Stimulated activated CD4-positive, alpha-beta T cell treated with anti-CD3 and anti-CD28 coated beads, TNF-alpha, amount 100 ng/mL, for 1 hour (primary cell): ENCODE results near the gene NDEL1.
"Not testable (repeated sequence)": the region's sequence is repeated elsewhere in the genome, so short reads cannot be mapped to it uniquely, and the experiment has no call there.

Experiments
- DNase-seq, 3 donors: peaks; one replicate each; pipeline ENCODE4 v3.0.0-alpha.2; 2020; ENCODE audit warnings: low read depth in 3 of 3, low spot score in 1 of 3

NDEL1 gene, protein sequence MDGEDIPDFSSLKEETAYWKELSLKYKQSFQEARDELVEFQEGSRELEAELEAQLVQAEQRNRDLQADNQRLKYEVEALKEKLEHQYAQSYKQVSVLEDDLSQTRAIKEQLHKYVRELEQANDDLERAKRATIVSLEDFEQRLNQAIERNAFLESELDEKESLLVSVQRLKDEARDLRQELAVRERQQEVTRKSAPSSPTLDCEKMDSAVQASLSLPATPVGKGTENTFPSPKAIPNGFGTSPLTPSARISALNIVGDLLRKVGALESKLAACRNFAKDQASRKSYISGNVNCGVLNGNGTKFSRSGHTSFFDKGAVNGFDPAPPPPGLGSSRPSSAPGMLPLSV

DNA sequence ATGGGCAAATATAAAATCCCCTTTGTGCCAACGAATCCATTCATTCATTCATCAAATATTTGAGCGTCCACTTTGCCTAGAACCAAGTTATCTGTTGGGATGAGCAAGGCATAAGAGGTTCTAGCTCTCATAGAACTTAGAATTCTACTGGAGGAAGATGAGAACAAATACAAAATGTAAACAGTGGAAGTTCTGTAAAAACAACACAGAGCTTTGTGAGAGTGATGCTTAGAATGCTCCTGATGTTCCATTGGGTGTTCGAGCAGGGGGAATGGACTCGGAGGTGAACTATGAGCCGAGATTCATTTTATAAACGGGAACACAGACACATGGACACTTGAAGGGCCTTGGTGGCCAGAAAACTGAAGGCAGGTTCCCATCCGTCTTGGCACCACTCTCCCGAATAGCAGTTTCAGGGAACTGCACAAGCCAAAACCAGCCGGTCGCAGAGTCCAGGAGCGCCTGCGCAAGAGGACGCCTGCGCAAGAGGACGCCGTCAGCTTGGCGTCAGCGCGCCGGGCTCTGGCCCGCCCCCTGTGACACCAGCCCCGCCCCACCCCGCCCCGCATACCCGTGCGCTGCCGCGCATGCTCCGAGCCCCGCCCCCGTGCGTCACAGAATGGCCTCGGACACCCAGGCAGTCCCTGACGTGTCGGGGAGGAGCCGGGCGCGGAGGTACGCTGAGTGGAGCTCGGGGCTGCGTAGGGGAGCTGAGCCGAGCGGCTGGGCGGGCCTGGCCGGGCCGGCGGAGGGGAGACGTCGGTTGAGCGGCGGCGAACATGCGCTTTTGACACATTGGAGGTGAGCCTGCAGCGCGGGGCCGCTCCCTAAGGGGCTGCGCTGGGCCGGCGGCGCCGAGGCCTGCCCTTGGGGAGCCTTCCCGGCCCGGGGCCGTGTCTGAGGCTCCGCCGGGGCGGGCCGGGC lies at the start of gene NDEL1:
NDEL1 (plus strand) TSS at position 640 of the 924 bp plus-strand sequence. CDS start 8,388 bp downstream, outside the sequence.
- peak; percentile 98 for DNase-seq

GRCh38 chr17:8386841-8387240 lies 48.8 kb upstream of the NDEL1 start:
- no peak for DNase-seq

- no peak for DNase-seq
These were observed 47.6 kb upstream of the NDEL1 start for GRCh38 chr17:8387914-8388651.

- DNase-seq = no peak
These were observed 44.0 kb upstream of the NDEL1 start for GRCh38 chr17:8391711-8392110.

DNA sequence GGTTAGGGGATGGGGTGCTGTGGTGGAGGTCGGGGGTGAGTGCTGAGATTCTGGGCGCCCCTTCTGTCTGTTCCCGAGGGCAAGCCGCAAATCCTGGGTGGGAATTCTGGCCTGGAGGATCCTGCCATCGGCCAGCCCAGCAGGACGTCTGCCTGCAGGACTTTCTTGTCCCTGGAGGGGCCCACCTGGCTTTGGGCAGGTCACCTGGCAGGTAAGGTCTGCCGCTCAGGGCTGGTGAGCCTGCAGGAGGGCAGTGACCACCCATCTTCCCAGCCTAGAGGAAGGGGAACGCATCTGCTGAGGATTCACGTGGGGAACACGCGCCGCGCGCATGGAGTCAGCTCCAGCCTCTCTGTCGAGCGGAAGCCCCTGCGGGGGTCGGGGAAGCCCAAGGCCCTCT lies 43.4 kb upstream of the NDEL1 start:
- DNase-seq = no peak

DNA sequence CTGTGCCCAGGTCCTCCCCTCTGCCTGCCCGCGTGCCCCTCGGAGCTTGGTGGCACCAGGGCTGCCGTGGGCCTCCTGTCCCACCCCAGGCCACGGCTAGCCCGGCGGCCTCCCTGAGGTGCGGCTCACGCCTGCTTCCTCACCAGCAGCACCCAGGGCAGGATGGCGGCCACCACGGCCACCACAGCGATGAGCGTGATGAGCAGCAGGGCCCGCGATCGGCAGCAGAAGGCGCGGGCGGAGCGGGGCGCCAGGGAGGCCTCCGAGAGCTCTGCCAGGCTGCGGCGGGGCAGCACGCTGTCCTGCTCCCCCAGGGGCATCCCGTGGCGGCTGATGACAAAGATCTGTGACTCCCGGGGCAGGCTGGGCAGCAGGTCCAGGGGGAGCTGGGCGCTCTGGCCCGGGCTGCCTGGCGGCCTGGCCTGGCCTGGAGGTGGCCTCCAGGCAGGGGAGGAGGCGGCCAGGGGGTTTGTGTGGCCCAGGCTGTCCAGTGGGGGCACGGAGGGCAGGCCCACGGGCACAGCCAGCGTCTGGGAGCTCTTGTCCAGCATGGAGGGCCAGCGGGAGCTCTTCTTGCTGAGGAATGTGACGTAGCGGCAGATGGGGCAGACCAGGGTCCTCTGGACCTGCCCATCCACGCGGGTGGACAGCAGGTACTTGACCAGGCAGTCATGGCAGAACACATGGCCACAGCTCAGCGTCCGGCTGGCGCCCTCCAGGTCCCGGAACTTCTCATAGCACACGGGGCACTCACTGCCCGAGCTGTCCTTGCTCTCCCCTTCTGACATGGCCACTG lies 42.8 kb upstream of the NDEL1 start:
- no peak for DNase-seq

- no peak for DNase-seq
These were observed 42.0 kb upstream of the NDEL1 start for GRCh38 chr17:8393470-8394231.

GRCh38 chr17:8394497-8394896 lies 41.2 kb upstream of the NDEL1 start:
- DNase-seq = not testable (repeated sequence)

- DNase-seq = no peak
These were observed 38.0 kb upstream of the NDEL1 start, which contains the start of gene RNF222 for GRCh38 chr17:8397636-8398035. Gene RNF222 (minus strand): TSS chr17:8397827. CDS start chr17:8393461, 4,366 bp downstream.

DNA sequence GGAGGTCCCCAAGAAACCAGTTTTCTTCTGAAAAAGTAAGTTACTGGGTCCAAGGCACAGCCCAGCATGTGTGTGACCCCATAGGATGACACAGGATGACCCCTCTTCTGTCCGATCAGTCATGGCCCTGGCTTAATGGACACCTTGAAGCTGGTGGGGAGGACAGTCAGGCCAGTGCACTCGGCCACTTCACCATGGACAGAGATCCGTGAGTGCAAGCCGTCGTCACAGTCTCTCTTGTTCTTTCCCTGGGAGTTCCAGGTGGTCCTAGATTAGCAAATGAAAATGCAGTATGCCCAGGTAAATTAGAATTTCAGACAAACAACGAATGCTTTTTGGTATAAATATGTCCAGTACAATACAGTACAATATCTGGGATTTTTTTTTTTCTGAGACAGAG lies 36.7 kb upstream of the NDEL1 start:
- no peak for DNase-seq

DNA sequence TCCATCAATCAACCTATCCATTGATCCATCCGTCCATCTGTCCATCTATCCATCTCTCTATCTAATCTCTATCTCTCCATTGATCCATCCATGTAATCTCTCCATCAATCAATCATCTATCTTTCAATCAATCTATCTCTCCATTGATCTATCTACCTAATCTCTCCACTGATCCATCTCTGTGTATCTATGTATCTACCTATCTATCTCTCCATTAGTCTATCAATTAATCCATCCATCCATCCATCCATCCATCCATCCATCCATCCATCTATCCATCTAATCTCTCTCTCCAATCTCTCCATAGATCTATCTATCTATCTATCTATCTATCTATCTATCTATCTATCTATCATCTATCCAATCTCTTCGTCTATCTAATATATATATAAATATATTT lies 34.6 kb upstream of the NDEL1 start:
- DNase-seq = no peak

- no peak for DNase-seq
These were observed 32.7 kb upstream of the NDEL1 start for GRCh38 chr17:8402921-8403536.

DNA sequence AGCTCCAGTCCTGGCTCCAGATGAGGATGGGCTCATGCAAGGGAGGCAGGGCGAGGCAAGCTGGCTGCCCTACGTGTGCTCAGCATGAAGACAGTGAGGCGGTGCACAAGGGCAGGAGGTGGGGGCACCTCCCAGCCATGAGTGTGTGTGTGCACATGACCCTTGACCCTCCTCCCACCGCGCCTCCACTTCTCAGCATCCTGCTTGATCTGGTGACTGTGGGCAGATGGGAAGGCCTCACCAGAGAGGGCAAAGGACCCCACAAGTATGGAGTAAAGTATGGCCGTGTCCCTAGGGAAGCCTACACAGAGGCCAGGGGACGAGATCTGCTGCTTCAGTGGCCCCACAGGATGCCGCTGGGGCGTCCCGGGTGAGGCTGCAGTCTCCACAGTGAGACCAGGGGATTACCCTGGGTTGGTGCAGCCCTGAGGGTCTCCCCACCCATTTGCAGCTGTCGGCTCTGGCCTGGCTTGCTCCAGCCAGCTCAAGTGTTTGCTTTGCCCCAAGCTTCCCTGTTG lies 30.1 kb upstream of the NDEL1 start:
- no peak for DNase-seq

- no peak for DNase-seq
These were observed 29.5 kb upstream of the NDEL1 start for GRCh38 chr17:8406174-8406573.

GRCh38 chr17:8408371-8408770 lies 27.3 kb upstream of the NDEL1 start:
- DNase-seq = no peak

DNA sequence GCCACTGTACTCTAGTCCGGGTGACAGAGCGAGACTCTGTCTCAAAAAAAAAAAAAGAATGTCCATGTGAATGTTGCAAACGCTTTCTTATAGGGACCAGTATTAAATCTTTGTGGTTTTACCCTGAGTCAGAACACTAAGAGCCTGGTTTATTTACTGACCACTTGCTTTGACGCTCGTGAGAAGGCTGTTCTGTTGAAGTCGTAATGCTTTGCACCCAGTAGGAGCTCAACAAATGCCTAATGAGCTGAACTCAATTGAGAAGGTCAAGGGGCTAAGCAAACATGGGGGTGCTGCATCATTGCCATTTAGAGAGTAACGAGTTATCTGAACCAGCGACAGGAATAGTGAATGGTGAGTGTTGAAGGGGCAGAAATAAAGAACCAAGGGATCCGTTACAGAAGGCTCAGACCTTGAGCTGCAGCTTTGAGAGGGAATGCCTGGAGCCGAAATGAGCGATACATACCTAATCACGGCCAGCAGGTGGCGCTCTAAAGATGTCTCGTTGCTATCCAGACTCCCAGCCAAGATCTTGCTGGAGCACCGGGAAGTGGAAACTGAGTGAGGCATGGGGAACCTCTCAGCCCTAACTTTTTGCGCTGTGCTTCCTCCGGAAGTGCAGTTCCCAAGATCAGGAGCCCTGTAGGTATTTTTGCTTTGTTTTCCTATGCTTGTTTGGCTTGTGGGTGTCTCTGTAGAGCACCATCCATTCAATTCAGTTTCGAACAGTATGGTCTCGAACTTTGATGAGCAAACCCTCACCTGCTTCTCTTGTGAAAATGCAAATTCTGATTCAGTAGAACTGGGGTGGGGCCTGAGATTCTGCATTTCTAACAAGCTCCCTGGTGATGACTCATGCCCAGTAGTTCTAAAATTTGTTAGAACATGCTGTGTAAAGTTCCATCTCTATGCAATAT lies 25.5 kb upstream of the NDEL1 start:
- DNase-seq = peak; percentile 51 to 74 (median 58)

DNA sequence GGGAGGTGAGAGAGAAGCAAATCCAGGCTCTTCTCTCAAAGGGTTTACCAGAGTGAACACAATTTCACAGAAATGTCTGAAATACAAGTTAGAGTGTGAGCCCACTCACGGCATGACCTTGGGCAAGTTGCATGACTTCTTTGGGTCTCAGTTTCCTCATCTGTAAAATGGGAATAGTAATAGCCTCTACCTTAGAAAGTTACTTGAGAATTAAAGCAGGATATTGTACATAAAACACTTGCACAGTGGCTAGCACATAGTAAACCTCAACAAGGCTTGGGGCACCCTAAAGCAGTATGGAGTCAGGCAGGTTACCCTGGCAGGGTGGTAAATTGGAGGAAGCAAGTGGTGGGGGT lies 24.8 kb upstream of the NDEL1 start:
- DNase-seq = no peak

DNA sequence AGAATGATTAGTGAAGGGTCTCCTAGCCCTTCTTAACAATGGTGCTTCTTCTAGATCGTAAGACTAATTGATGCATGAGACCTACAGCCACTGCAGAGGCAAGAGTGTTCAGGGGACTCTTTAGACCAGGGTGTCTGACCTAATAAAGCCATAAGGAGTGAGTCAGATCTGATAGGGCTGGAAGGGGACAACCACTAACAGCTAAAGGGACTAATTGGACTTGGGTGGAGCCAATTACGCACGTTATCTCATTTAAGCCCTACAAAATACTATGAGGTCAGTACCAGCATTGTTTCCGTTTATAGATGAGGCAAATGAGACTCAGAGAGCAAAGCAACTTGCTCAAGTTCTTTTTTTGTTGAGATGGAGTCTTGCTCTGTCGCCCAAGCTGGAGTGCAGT lies 23.6 kb upstream of the NDEL1 start:
- no peak for DNase-seq
